ENCODE data around the gene SLC17A1. TPM values are rescaled to one million over a fixed set of nuclear protein-coding genes. Genes with fewer than 3 reads are reported as not detected.

SLC17A1 gene
- total RNA-seq, 2 experiments from 2014 or later = not detected

GRCh38 chr6:25793970-25794369 lies 37.9 kb downstream of the SLC17A1 start:
- ChIA-PET POLR2A (no interaction called here), CTCF (no interaction called here)
- no peak overlapping the region for H3K4me3 ChIP-seq (ENCODE audit: low read length)
- TF ChIP-seq, protein P1, sequence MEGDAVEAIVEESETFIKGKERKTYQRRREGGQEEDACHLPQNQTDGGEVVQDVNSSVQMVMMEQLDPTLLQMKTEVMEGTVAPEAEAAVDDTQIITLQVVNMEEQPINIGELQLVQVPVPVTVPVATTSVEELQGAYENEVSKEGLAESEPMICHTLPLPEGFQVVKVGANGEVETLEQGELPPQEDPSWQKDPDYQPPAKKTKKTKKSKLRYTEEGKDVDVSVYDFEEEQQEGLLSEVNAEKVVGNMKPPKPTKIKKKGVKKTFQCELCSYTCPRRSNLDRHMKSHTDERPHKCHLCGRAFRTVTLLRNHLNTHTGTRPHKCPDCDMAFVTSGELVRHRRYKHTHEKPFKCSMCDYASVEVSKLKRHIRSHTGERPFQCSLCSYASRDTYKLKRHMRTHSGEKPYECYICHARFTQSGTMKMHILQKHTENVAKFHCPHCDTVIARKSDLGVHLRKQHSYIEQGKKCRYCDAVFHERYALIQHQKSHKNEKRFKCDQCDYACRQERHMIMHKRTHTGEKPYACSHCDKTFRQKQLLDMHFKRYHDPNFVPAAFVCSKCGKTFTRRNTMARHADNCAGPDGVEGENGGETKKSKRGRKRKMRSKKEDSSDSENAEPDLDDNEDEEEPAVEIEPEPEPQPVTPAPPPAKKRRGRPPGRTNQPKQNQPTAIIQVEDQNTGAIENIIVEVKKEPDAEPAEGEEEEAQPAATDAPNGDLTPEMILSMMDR (IDR thresholded peaks at IDR 0.05) = no peak
- H3K4me3 Mint-ChIP-seq = no peak overlapping the region
- no peak overlapping the region for H3K27ac ChIP-seq (ENCODE audit: low read depth in 1 of 2, low read length in 2 of 2)
- H3K4me1 Mint-ChIP-seq (ENCODE audit: low read depth) = no peaks in the 10 kb centered on the region
- H3K36me3 ChIP-seq (ENCODE audit: insufficient read depth, low read length) = no peaks in the 10 kb centered on the region
- no peaks in the 10 kb centered on the region for H3K36me3 Mint-ChIP-seq (ENCODE audit: low read depth)
- ATAC-seq (ENCODE audit: poor library complexity) = no peak
- no peaks in the 10 kb centered on the region for H3K27me3 ChIP-seq (ENCODE audit: control insufficient read depth in 1 of 2, insufficient read depth in 2 of 2, low read length in 2 of 2)
- no peaks in the 10 kb centered on the region for H3K9me3 Mint-ChIP-seq
- DNase-seq = no peak
- intact Hi-C loops (cut with DNase I, micrococcal nuclease) = loop anchor here (5.0 kb wide), 1 partner anchor 88 kb away; no protein-coding TSS in a partner anchor
- H3K4me1 ChIP-seq (ENCODE audit: insufficient read depth, low read length) = no peaks in the 10 kb centered on the region
- H3K9me3 ChIP-seq (ENCODE audit: control insufficient read depth in 1 of 2, insufficient read depth in 1 of 2, low read length in 2 of 2) = no peaks in the 10 kb centered on the region
- H3K27me3 Mint-ChIP-seq = peaks cover 6% of the 10 kb centered on the region
- H3K27ac Mint-ChIP-seq = no peak overlapping the region

- Histone ChIP-seq H3K4me3 (ENCODE audit: low read length) (no peak overlapping the region), H3K27ac (ENCODE audit: low read depth in 1 of 2, low read length in 2 of 2) (no peak overlapping the region), H3K36me3 (ENCODE audit: insufficient read depth, low read length) (no peaks in the 10 kb centered on the region), H3K4me1 (ENCODE audit: insufficient read depth, low read length) (no peaks in the 10 kb centered on the region), H3K9me3 (ENCODE audit: control insufficient read depth in 1 of 2, insufficient read depth in 1 of 2, low read length in 2 of 2) (no peaks in the 10 kb centered on the region), H3K27me3 (ENCODE audit: control insufficient read depth in 1 of 2, insufficient read depth in 2 of 2, low read length in 2 of 2) (no peaks in the 10 kb centered on the region)
- no peaks in the 10 kb centered on the region for H3K4me1 Mint-ChIP-seq (ENCODE audit: low read depth)
- no peaks in the 10 kb centered on the region for H3K36me3 Mint-ChIP-seq (ENCODE audit: low read depth)
- H3K27me3 Mint-ChIP-seq = no peaks in the 10 kb centered on the region
- DNase-seq (no peak), ATAC-seq (ENCODE audit: poor library complexity) (no peak)
- H3K27ac Mint-ChIP-seq = no peak overlapping the region
- ChIA-PET POLR2A (no interaction called here), CTCF (no interaction called here)
- H3K4me3 Mint-ChIP-seq = no peak overlapping the region
- H3K9me3 Mint-ChIP-seq = no peaks in the 10 kb centered on the region
- intact Hi-C loops (cut with DNase I, micrococcal nuclease) = loop anchor here (5.0 kb wide), 1 partner anchor 90 kb away; no protein-coding TSS in a partner anchor
- TF ChIP-seq, protein P1 (IDR thresholded peaks at IDR 0.05) = no peak
Observed at GRCh38 chr6:25792016-25792415, 39.8 kb downstream of the SLC17A1 start.

GRCh38 chr6:25789475-25789874 lies 42.4 kb downstream of the SLC17A1 start:
- intact Hi-C loops (cut with DNase I, micrococcal nuclease) = loop anchor here in 1 of 2 experiments (2.0 kb wide), 1 partner anchor 153 kb away; no protein-coding TSS in a partner anchor
- DNase-seq (no peak), ATAC-seq (ENCODE audit: poor library complexity) (no peak)
- no peak overlapping the region for H3K27ac Mint-ChIP-seq
- no peak overlapping the region for H3K4me3 Mint-ChIP-seq
- Histone ChIP-seq H3K4me1 (ENCODE audit: insufficient read depth, low read length) (no peaks in the 10 kb centered on the region), H3K4me3 (ENCODE audit: low read length) (no peak overlapping the region), H3K9me3 (ENCODE audit: control insufficient read depth in 1 of 2, insufficient read depth in 1 of 2, low read length in 2 of 2) (no peaks in the 10 kb centered on the region), H3K27me3 (ENCODE audit: control insufficient read depth in 1 of 2, insufficient read depth in 2 of 2, low read length in 2 of 2) (no peaks in the 10 kb centered on the region), H3K36me3 (ENCODE audit: insufficient read depth, low read length) (no peaks in the 10 kb centered on the region), H3K27ac (ENCODE audit: low read depth in 1 of 2, low read length in 2 of 2) (no peak overlapping the region)
- CTCF ChIA-PET = interaction anchor here (1.4 kb wide), 1 partner anchor 92 kb away, joined by 3 read pairs; no protein-coding TSS in a partner anchor
- H3K36me3 Mint-ChIP-seq (ENCODE audit: low read depth) = no peaks in the 10 kb centered on the region
- no peaks in the 10 kb centered on the region for H3K4me1 Mint-ChIP-seq (ENCODE audit: low read depth)
- no peaks in the 10 kb centered on the region for H3K27me3 Mint-ChIP-seq
- TF ChIP-seq, protein P1 (IDR thresholded peaks at IDR 0.05) = no peak
- no peaks in the 10 kb centered on the region for H3K9me3 Mint-ChIP-seq
- POLR2A ChIA-PET = no interaction called here
